ENCODE data around the gene PTCRA.
A peak's percentile ranks its signal among the peaks of the same experiment; 100 is the strongest.

PTCRA gene

GRCh38 chr6:42958125-42958524 is 42.3 kb downstream of the PTCRA start:
- TF ChIP-seq CTCF (IDR thresholded peaks at IDR 0.05; ENCODE audit: low read depth, low read length), result no peak
- H3K4me3 ChIP-seq (ENCODE audit: low read depth, low read length), result no peak overlapping the region

GRCh38 chr6:42959917-42960242 is 44.0 kb downstream of the PTCRA start:
- no peak for TF ChIP-seq CTCF (IDR thresholded peaks at IDR 0.05; ENCODE audit: low read depth, low read length)
- H3K4me3 ChIP-seq (ENCODE audit: low read depth, low read length), result no peak overlapping the region

GRCh38 chr6:42960243-42961019 is 44.6 kb downstream of the PTCRA start, which contains the start of gene GNMT:
Gene GNMT, plus strand, starts transcription at chr6:42960754. Its CDS starts 14 bp downstream, at chr6:42960768.
- no peak for TF ChIP-seq CTCF (IDR thresholded peaks at IDR 0.05; ENCODE audit: low read depth, low read length)
- H3K4me3 ChIP-seq (ENCODE audit: low read depth, low read length), result peak within 1 kb of the TSS; percentile 44

- no peak overlapping the region for H3K4me3 ChIP-seq (ENCODE audit: low read depth, low read length)
- no peak for TF ChIP-seq CTCF (IDR thresholded peaks at IDR 0.05; ENCODE audit: low read depth, low read length)
Measured at GRCh38 chr6:42961020-42961470, 45.2 kb downstream of the PTCRA start.

GRCh38 chr6:42962096-42962495 is 46.2 kb downstream of the PTCRA start:
- no peak overlapping the region for H3K4me3 ChIP-seq (ENCODE audit: low read depth, low read length)
- no peak for TF ChIP-seq CTCF (IDR thresholded peaks at IDR 0.05; ENCODE audit: low read depth, low read length)

- H3K4me3 ChIP-seq (ENCODE audit: low read depth, low read length), result no peak overlapping the region
- no peak for TF ChIP-seq CTCF (IDR thresholded peaks at IDR 0.05; ENCODE audit: low read depth, low read length)
Measured at GRCh38 chr6:42962502-42963178, 46.8 kb downstream of the PTCRA start.

GRCh38 chr6:42963179-42963854 is 47.5 kb downstream of the PTCRA start:
- no peak for TF ChIP-seq CTCF (IDR thresholded peaks at IDR 0.05; ENCODE audit: low read depth, low read length)
- no peak overlapping the region for H3K4me3 ChIP-seq (ENCODE audit: low read depth, low read length)

Measured in WI38 (cell line).